ENCODE results near the gene ADRA2A.

ADRA2A gene

DNA sequence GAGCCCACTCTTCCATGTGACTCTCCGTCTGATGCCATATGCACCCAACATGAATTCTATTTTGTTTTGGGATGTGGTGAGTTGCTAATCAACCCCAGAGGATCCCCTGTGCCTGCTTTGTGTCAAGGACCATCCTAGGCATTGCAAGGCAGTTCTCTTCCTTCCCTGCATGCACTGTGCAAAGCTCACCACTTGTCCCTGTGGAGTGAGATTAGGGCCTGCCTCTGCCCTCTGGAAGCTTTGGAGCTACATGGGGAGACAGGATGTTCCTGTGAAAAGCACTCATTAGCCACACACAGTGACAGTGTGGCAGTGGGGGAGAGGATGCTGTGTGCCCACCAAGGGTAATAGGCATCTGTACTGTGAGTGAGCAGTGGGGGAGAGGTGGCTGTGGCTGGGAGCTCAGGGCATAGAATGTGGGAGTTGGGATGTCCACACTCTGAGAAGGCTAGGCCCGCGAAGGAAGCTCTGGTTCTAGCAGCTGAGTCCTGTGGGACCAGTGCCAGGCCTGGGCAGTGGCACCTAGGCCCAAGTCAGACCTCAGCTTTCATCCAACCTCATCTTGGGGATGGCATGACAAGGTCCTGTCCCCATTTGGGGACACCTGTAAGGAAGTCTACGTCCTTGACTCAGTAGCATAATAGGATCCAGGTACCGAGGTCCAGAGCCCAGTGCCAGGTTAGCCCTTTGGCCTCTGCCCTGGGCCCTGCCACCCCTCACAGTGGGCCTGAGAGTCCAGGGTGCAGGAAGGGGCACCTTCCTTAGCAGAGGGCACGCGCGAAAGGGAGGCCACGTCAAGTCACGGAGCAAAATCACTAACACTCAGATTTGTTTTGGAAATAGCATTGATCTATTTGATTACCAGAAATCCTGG lies 6.6 kb downstream of the ADRA2A start:
- no peak for DNase-seq (ENCODE audit: low read depth)

DNA sequence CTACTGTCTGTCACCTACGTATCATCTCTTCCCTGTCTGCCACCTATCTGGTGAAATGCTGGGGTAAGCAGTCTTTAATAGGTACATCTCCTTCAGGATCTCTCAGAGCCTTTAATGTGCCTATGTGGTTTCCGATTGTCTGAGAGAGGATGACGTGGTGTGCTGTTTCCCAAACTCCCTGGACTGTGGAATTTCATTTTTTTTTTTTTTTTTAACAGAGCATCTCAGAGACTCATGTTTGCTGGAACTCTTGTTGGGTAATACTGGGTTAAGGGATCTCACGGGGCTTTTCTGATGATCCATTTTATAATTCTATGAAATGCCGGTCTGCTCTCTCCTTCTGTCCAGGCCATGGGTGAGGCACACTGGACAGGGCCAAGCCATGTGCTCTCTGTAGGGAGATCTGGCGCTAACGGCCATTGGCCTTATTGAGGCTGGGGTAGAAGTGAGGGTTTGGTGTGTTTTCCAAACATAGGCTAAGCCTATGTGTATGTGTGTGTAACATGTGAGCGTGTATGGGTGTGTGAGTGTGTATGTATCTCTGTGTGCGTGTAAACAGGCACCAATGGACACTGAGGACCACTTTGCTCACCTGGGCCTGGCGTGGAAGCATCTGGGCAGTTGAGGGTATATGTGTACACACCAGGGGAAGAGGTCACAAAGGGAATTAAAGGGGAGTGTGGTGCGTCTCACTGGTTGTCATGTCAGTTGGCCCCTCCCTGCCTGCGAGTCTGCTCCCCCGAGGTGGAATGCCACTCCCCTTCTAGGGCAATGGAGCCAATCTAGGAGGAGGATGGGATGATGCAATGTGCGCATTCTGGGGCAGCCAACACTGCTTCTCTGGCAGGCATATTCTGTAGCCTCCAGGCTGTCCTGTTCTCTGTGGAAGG lies 7.8 kb downstream of the ADRA2A start:
- DNase-seq (ENCODE audit: low read depth) = no peak

- no peak for DNase-seq (ENCODE audit: low read depth)
Observed at GRCh38 chr10:111085690-111086353, 9.0 kb downstream of the ADRA2A start.

- DNase-seq (ENCODE audit: low read depth) = no peak
Observed at GRCh38 chr10:111086574-111086973, 9.7 kb downstream of the ADRA2A start.

DNA sequence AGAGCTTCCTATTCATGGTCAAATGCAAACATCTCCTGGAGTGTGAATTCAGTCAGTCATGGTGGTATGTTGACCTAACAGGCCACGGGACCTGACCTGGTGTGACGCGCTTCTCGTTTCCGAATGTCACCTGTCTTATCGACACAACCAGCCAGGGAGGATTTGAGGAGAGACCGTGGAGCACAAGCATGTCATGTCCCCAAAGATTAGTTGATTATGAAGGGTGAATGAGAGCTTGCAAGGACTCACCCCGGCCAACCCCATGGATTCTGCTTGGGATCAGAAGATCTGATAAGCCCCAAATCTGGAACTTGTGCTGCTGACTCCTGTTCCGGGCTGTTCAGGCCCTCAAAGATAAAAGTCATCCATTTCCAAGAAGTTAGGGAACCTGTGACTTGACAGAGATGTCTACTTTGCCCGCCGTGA lies 10.5 kb downstream of the ADRA2A start:
- DNase-seq (ENCODE audit: low read depth) = no peak

GRCh38 chr10:111087968-111088505 lies 11.2 kb downstream of the ADRA2A start:
- no peak for DNase-seq (ENCODE audit: low read depth)

GRCh38 chr10:111089293-111089692 lies 12.5 kb downstream of the ADRA2A start:
- no peak for DNase-seq (ENCODE audit: low read depth)

GRCh38 chr10:111091833-111092232 lies 15.0 kb downstream of the ADRA2A start:
- no peak for DNase-seq (ENCODE audit: low read depth)

DNA sequence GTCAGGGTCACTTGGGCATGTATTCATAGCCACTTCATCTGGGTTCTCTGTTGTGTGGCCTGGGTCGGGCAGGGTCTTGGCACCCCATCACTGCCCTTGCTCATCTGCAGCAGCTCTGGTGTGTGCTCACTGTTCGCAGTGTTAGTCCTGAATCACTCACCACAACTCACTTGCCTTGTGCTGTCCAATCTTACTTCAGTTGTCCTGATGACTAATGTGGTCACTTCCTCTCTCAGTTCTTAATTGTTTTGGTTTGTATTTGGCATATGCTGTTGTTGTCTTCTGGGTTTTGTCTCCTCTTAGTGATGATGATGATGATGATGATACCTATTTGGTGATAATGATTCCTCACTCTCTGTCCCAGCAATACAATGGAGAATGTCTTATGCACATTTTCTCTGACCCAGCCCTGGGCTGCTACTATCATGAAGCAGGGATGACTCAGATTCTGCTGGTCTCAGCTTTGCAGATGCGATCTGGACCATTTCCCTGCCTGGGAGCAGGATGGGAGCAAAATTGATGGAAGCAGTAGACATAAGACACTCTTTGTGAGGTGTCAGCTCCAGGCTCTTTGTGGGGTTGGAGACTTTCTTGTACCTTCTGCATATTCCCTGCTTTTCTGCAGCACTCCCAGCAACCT lies 17.0 kb downstream of the ADRA2A start:
- no peak for DNase-seq (ENCODE audit: low read depth)

DNA sequence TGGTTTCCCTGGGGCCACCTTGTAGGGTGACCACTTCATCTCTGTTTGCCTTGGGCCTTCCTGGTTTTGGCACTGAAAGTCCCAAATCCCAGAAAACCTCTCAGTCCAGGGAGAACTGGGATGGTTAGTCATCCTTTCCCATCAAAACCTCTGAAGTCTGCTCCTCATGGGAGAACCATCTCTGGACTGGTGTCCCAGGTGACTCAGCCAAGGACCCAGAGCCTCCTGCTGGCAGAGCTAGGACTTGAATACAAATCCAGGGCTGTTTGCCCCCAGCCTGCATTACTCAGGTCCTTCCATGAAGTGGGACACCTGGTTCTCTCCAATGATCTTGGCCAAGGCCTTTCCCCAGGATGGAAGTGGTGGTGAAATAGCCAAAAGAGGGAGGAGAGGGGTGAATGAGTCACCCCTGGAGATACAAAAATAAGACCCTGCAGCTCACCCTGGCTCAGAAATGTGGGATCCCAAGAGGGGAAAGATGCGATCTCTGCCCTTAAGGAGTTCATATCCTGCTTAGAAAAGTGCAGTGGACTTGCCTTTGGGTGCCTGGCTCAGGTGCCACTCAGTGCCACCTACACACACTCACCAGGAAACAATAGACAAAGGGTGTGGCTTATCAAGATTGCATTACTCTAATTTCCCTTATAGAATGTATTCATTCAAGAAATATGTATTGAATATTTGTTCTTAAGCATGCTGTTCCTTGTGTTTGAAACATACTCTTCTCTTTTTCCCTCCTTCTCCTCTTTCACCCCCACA lies 22.0 kb downstream of the ADRA2A start:
- no peak for DNase-seq (ENCODE audit: low read depth)

GRCh38 chr10:111100198-111100597 lies 23.4 kb downstream of the ADRA2A start:
- DNase-seq (ENCODE audit: low read depth) = no peak

DNA sequence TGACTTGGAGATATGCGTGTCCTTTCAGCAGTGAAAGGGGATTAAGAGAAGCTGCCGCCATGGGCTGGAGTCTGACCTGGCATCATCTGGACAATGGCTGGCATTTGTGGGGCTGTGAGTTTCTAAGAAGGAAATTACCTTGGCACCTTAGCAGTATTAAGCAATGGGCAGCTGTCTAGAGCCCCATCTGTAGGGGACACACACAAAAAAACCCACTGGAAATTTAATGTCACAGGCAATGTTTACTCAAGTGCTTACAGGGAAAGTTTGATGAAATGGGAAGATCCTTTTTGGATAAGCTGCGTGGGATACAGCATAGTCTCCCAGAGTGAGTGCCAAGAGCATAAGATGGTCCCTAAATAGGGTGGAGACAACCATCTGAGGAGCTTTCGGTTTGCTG lies 25.0 kb downstream of the ADRA2A start:
- DNase-seq (ENCODE audit: low read depth) = no peak

DNA sequence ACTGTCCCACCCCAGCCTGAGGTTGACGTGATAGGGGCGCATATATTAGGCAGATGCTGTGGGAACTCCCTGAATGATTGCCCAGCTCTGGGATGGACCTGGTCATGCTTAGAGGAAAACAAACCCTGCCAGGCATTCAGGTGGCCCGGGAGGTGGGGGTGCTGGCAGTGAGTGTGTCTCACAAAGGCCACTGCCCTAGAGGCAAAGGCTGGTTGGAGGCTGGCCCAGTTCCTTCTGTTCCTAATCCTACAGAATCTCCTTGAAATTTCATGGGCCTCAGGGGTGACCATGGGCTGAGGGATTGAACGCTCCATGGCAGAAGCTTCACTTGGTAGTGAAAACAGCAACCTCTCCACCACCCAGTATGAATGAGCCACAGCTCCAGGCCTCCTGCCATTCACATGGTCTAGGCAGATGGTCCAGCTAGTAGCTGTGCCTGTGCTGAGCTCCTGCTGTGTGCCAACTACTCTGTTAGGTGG lies 25.6 kb downstream of the ADRA2A start:
- no peak for DNase-seq (ENCODE audit: low read depth)

DNA sequence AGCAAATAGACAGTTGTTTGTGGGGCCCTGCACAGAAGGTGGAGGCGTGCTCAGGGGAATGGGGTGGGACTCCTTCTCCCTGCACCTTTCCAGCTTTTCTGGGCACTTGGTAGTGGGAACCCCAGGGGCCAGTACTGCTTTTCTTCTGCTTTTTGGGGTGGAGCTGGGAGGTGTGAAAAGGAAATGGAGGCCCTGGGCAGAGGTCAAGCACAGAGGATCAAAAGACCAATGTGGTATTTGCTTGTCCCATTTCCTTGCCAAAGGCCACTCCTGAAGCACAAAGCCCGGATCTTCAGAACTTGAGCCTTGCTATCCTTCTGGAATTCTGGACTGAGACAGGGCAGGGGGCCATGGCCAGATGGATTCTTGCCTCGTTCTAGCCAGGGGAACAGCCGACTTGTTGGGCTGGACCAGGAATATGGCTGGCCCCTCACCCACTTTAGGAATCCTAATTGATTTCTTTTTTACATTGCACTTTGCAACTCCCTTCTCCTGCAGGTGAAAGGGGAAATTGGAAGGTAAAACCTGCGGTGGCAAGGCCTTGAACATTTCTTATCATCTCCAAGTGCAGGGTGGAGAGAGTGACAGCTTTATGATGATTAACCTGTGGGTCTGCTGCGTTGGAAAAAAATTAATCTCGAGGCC lies 26.5 kb downstream of the ADRA2A start:
- DNase-seq (ENCODE audit: low read depth) = no peak

DNA sequence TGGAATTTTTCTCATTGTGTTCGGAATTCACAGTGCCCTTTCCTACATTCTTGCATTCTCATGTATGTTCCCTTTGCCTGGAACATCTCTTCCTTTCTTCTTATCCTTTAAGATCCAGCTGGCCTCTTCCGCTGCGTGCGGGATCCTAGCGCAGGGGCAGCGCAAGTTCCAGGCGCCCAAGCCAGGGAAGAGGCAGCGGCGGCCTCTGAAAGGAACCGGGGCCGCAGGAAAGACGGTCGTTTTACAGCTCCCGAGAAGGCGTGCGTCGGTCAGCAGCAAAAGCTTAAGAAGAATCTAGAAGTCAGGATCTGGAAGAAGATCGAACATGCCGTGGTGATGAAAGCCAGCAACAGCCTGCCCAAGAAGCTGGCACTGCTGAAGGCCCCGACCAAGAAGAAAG lies 28.0 kb downstream of the ADRA2A start:
- DNase-seq (ENCODE audit: low read depth) = no peak

DNA sequence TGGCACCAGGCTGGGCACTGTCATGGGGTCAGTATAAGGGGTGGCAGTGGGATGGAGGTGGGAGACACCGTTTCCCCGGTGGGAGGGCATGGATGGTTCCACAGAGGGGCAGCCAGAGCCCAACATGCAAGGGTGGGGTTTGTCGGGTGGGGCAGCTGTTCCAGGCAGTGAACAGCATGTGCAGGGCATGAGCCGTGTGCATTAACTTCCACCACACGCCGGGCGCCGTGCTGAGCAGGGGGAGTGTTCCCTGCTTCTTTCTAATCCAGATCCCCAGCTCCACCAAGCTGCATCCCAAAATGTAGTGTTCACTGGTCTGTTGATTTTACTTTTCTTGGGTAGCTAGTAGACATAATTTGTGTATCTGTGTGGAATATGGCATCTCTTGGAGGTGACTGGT lies 29.3 kb downstream of the ADRA2A start:
- DNase-seq (ENCODE audit: low read depth) = no peak

DNA sequence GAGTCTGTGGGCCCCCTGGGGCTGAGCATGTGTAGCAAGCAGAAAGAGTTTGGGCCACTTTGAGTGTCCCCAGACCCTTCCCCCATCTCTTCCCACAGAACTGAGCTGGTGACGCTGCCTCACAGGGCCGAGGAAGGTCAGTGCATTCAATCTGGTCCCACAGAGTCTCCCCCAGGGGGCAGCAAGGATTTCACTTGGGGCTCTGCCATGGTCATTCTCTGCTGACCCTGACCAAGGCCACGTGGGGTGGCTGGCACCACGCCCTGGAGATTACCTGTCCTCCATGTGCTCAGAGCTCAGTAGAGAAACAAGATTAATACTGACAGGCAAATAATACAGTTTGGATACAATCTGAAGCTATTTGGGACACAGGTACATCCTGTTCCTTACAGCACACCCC lies 30.2 kb downstream of the ADRA2A start:
- no peak for DNase-seq (ENCODE audit: low read depth)

GRCh38 chr10:111107846-111108245 lies 31.0 kb downstream of the ADRA2A start:
- DNase-seq (ENCODE audit: low read depth) = no peak

DNA sequence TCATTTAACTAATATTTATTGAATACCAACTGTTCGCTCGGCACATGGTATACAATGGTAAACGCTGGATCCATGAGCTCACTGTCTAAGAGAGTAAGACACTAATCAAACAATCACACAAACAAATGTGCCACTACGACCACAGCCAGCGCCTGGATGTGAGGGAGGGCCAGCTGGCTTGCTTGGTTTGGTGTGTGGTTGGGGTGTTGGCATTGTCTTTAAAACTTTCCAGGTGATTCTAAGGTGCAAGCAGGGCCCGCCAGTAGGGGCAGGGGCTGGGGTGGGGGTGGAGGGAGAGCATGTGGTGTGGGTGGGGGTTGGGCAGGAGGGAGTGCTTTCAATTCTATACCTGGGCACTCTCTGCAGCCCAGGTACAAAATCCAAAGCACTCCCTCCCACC lies 31.6 kb downstream of the ADRA2A start:
- DNase-seq (ENCODE audit: low read depth) = no peak

DNA sequence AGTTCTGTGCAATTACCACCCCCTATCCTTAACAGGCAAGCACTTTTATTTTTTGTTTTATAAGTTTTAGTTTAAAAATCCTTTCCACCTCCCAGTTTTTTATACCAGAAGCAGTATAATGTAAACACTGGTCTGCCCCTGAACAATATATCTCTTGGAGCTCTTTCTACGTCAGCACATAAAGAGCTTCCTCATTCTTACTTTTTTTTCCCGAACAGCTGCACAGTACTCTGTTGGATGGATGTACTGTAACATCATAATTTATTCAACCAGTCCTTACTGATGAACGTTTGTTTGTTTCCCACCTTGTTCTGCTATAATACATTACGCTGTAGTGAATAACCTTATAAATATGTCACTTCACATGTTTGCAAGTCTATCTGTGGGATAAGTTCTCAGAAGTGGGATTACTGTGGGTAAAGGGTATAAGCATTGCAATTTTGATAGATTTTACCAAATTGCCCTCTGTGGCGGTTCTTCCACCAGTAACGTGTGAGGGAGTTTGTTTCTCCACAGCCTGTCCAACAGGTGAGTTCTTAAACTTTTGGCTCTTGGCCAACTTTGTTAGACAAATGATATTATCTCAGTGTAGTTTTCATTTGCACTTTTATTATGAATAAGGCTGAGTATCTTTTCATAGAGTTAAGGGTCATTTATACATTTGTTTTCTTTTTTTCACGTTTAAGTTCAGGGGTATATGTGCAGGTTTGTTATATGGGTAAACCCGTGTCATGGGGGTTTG lies 32.8 kb downstream of the ADRA2A start:
- DNase-seq (ENCODE audit: low read depth) = no peak
